IMR-90 (cell line): ENCODE results near the gene LIPM. TPM values are rescaled to one million over a fixed set of nuclear protein-coding genes. Genes with fewer than 3 reads are reported as not detected.

ENCODE experiments used
- ATAC-seq: fragments of 200-7000 bp; cut with Tn5 transposase; 2 replicates; pipeline ENCODE4 v1.9.1; 2020; ENCODE audit warnings: low read depth, mild to moderate bottlenecking, moderate library complexity
- BruUV-seq: library from RNA; stranded (reverse); fragments of 400-500 nt; replicated peaks from 2 replicates; lab custom pipeline; 2021; lab: Mats Ljungman, UMichigan
- CTCF ChIA-PET: fragments of 300-600 bp; formaldehyde crosslinking; extraction: SDS; loops from one replicate; lab custom pipeline; 2021; ENCODE audit warnings: antibody characterized with exemption; lab: Yijun Ruan, JAX
- POLR2A ChIA-PET: fragments of 300-600 bp; sonication (Branson Sonifier 250); formaldehyde crosslinking; loops from one replicate; lab custom pipeline; 2022; ENCODE audit warnings: antibody characterized with exemption; ENCODE audit not compliant: unreplicated experiment; lab: Charles Lee
- DNase-seq: peaks from one replicate; pipeline ENCODE4 v3.0.0; 2013
- H2AFZ ChIP-seq: replicated peaks from 2 replicates; pipeline ENCODE3; 2013; ENCODE audit warnings: low read length, mild to moderate bottlenecking; ENCODE audit not compliant: poor library complexity
- H2AK5ac ChIP-seq: 2 replicates; pipeline ENCODE4 v1.6.1; 2013; ENCODE audit warnings: low read depth, low read length, inconsistent platforms
- H2AK9ac ChIP-seq: replicated peaks from 2 replicates; pipeline ENCODE3; 2013; ENCODE audit warnings: mild to moderate bottlenecking, low read depth, low read length, moderate library complexity; ENCODE audit not compliant: poor library complexity
- H2BK120ac ChIP-seq: 2 replicates; pipeline ENCODE4 v1.6.1; 2013; ENCODE audit warnings: low read depth, low read length, inconsistent platforms
- H2BK15ac ChIP-seq: 3 replicates; pipeline ENCODE4 v1.6.1; 2013; ENCODE audit warnings: low read depth, low read length, inconsistent platforms
- H2BK20ac ChIP-seq: 2 replicates; pipeline ENCODE4 v1.6.1; 2013; ENCODE audit warnings: low read depth, mild to moderate bottlenecking, inconsistent platforms, low read length, moderate library complexity
- H2BK5ac ChIP-seq: 2 replicates; pipeline ENCODE4 v1.6.1; 2013; ENCODE audit warnings: mild to moderate bottlenecking, low read depth, low read length, inconsistent platforms; ENCODE audit not compliant: poor library complexity, severe bottlenecking
- H3K14ac ChIP-seq: replicated peaks from 2 replicates; pipeline ENCODE4 v1.6.1; 2013; ENCODE audit warnings: low read depth, low read length, inconsistent platforms
- H3K18ac ChIP-seq: 2 replicates; pipeline ENCODE4 v1.6.1; 2013; ENCODE audit warnings: low read depth, low read length, control low read depth
- H3K23ac ChIP-seq: 2 replicates; pipeline ENCODE4 v1.6.1; 2013; ENCODE audit warnings: low read depth, low read length, inconsistent platforms
- H3K27ac ChIP-seq: 2 replicates; pipeline ENCODE4 v1.5.1; 2013; ENCODE audit warnings: mild to moderate bottlenecking, control low read depth, low read length; ENCODE audit not compliant: insufficient read depth
- H3K27me3 ChIP-seq: 2 replicates; pipeline ENCODE4 v1.6.1; 2013; ENCODE audit warnings: low read length; ENCODE audit not compliant: control insufficient read depth, insufficient read depth
- H3K36me3 ChIP-seq: 2 replicates; pipeline ENCODE4 v1.6.1; 2013; ENCODE audit warnings: low read length, mixed read lengths; ENCODE audit not compliant: control insufficient read depth, insufficient read depth
- H3K4ac ChIP-seq: 2 replicates; pipeline ENCODE4 v1.6.1; 2013; ENCODE audit warnings: low read depth, low read length, inconsistent platforms
- H3K4me1 ChIP-seq: 2 replicates; pipeline ENCODE4 v1.6.1; 2013; ENCODE audit warnings: low read length, mixed read lengths; ENCODE audit not compliant: control insufficient read depth, insufficient read depth
- H3K4me2 ChIP-seq: 2 replicates; pipeline ENCODE4 v1.6.1; 2013; ENCODE audit warnings: low read depth, mild to moderate bottlenecking, control low read depth, low read length, moderate library complexity
- H3K4me3 ChIP-seq: 2 replicates; pipeline ENCODE4 v1.5.1; 2013; ENCODE audit warnings: low read depth, mild to moderate bottlenecking, control low read depth, low read length, moderate library complexity; ENCODE audit not compliant: insufficient read depth
- H3K56ac ChIP-seq: 2 replicates; pipeline ENCODE4 v1.6.1; 2013; ENCODE audit warnings: low read length, inconsistent platforms; ENCODE audit not compliant: insufficient read depth; ENCODE audit errors: extremely low read depth
- H3K79me1 ChIP-seq, 2 experiments: 2 replicates each; pipeline ENCODE4 v1.6.1; 2013; ENCODE audit warnings: low read length in 2 of 2, inconsistent platforms in 1 of 2, low read depth in 1 of 2
- H3K9ac ChIP-seq: 2 replicates; pipeline ENCODE4 v1.6.1; 2013; ENCODE audit warnings: low read depth, low read length, control low read depth
- H3K9me1 ChIP-seq: 2 replicates; pipeline ENCODE4 v1.6.1; 2013; ENCODE audit warnings: low read length, inconsistent platforms; ENCODE audit not compliant: insufficient read depth
- H3K9me3 ChIP-seq: 2 replicates; pipeline ENCODE4 v1.6.1; 2013; ENCODE audit warnings: low read length; ENCODE audit not compliant: control insufficient read depth, insufficient read depth
- H4K20me1 ChIP-seq: 2 replicates; pipeline ENCODE4 v1.6.1; 2013; ENCODE audit warnings: low read length, inconsistent platforms; ENCODE audit not compliant: insufficient read depth
- H4K5ac ChIP-seq: 2 replicates; pipeline ENCODE4 v1.6.1; 2013; ENCODE audit warnings: mild to moderate bottlenecking, low read depth, low read length, control low read depth
- H4K8ac ChIP-seq, 2 experiments: 2 replicates each; pipeline ENCODE4 v1.6.1; 2013; ENCODE audit warnings: low read depth in 2 of 2, low read length in 2 of 2, control low read depth in 1 of 2, inconsistent platforms in 1 of 2
- H4K91ac ChIP-seq: 2 replicates; pipeline ENCODE4 v1.6.1; 2013; ENCODE audit warnings: low read depth, low read length, inconsistent platforms; ENCODE audit not compliant: insufficient read depth
- BHLHE40 ChIP-seq: fragments of 150-350 bp; IDR thresholded peaks from 2 replicates; pipeline ENCODE4 v1.6.1; 2016; ENCODE audit warnings: mild to moderate bottlenecking, low read depth, low read length
- FOS ChIP-seq: fragments of 150-350 bp; IDR thresholded peaks from 2 replicates; pipeline ENCODE4 v1.6.1; 2016; ENCODE audit warnings: low read depth, low read length
- SMC3 ChIP-seq: fragments of 150-350 bp; IDR thresholded peaks from 2 replicates; pipeline ENCODE4 v1.6.1; 2016; ENCODE audit warnings: low read depth, mild to moderate bottlenecking, antibody characterized with exemption, low read length, moderate library complexity
- WGBS, 2 experiments: methylation state at CpG; one replicate each; pipeline versions ENCODE4 v1.1.5 to v1.1.7; 2013; ENCODE audit warnings: missing lambda C conversion rate in 2 of 2; ENCODE audit not compliant: insufficient read length in 1 of 2; ENCODE audit errors: extremely low coverage in 2 of 2; 5-methylcytosine and 5-hydroxymethylcytosine counted together
- dilution Hi-C: fragments of 300-500 bp; cut with HindIII; formaldehyde crosslinking; loops from one replicate; pipeline ENCODE4 v1.14.3; 2018; ENCODE audit warnings: low sequenced_read_pairs; ENCODE audit not compliant: unreplicated experiment
- in situ Hi-C: fragments of 300-500 bp; cut with MboI; formaldehyde crosslinking; loops from 3 replicates; pipeline ENCODE4 v1.14.3; 2019; ENCODE audit warnings: low sequenced_read_pairs, inconsistent platforms, mixed read lengths
- intact Hi-C: fragments of 100-400 bp; cut with micrococcal nuclease; formaldehyde crosslinking; loops from 2 replicates; pipeline ENCODE4 v1.10.0; 2022
- polyA plus RNA-seq, 3 experiments: library from polyadenylated mRNA; depleted of rRNA; stranded (reverse); fragments of >200 nt; gene quantifications; 2 replicates each; pipeline ENCODE4 v1.2.3, GENCODE V29; 2012; ENCODE audit warnings: low replicate concordance in 1 of 3
- total RNA-seq: library from RNA; depleted of rRNA; stranded (reverse); fragments of >200 nt; gene quantifications from 2 replicates; pipeline ENCODE4 v1.2.3, GENCODE V29; 2012
- TF ChIP-seq, protein P1 (sequence below): fragments of 150-350 bp; IDR thresholded peaks from 2 replicates; pipeline ENCODE4 v1.6.1; 2016; ENCODE audit warnings: low read depth, mild to moderate bottlenecking, low read length, moderate library complexity, borderline replicate concordance

The LIPM gene
- total and polyA plus RNA-seq, 2 of the 4 experiments (the other 2 are of a cell fraction), result not detected

DNA sequence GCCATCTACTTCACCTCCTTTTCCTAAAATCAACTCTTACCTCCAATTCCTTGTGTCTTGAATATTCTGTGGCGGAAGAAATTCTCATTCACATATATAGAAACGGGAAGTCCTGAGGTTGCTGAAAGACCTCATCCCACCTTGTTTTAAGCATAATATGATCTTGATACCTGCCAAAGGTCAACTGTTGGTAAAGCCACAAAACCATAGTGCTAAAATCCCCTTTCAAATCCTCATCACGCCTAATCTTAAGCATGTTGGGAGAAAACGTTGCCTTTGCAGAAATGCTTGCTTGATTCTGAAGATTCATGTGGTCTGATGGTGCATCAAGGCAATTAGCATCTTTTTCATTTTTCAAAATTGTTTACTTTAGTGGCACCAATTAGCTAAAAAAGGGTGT is 40.6 kb downstream of the LIPM start:
- no peak for TF ChIP-seq BHLHE40
- TF ChIP-seq SMC3, result no peak
- TF ChIP-seq FOS, result no peak
- TF ChIP-seq, protein P1, sequence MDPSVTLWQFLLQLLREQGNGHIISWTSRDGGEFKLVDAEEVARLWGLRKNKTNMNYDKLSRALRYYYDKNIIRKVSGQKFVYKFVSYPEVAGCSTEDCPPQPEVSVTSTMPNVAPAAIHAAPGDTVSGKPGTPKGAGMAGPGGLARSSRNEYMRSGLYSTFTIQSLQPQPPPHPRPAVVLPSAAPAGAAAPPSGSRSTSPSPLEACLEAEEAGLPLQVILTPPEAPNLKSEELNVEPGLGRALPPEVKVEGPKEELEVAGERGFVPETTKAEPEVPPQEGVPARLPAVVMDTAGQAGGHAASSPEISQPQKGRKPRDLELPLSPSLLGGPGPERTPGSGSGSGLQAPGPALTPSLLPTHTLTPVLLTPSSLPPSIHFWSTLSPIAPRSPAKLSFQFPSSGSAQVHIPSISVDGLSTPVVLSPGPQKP, result no peak
- in situ Hi-C loops (no loop called here), dilution Hi-C loops (no loop called here), intact Hi-C loops (no loop called here)
- Histone ChIP-seq H3K56ac (no peak overlapping the region), H4K20me1 (no peaks in the 10 kb centered on the region), H2BK20ac (no peak overlapping the region), H4K5ac (no peak overlapping the region), H2BK120ac (no peak overlapping the region), H3K9ac (no peak overlapping the region), H3K23ac (no peak overlapping the region), H3K79me1 (no peaks in the 10 kb centered on the region), H3K18ac (no peak overlapping the region), H3K14ac (no peak overlapping the region), H2BK5ac (no peak overlapping the region), H3K36me3 (no peaks in the 10 kb centered on the region), H3K4me2 (no peak overlapping the region), H3K9me1 (no peaks in the 10 kb centered on the region), H4K8ac (no peak overlapping the region), H3K27ac (no peak overlapping the region), H3K4me1 (no peaks in the 10 kb centered on the region), H2AK5ac (no peak overlapping the region), H3K4ac (no peak overlapping the region), H3K4me3 (no peak overlapping the region), H4K91ac (no peak overlapping the region), H3K9me3 (no peaks in the 10 kb centered on the region), H2BK15ac (no peak overlapping the region), H3K27me3 (no peaks in the 10 kb centered on the region), H2AFZ (no peak overlapping the region), H2AK9ac (no peak overlapping the region)
- CTCF ChIA-PET, result interaction anchor here (1.1 to 2.6 kb wide), 2 partner anchors 8 to 89 kb away, joined by 3 to 11 read pairs; no protein-coding TSS in a partner anchor
- POLR2A ChIA-PET, result no interaction called here
- DNase-seq (no peak), ATAC-seq (no peak)
- no CpG with 5 or more reads among the region's 4 CpGs for WGBS, 2 experiments
- BruUV-seq, result no TSS peak
